Mesenchymal stem cell (in vitro differentiated cells and primary cell): ENCODE results near the gene C2orf42.
"Not testable (repeated sequence)": the region's sequence is repeated elsewhere in the genome, so short reads cannot be mapped to it uniquely, and the experiment has no call there.

Experiments used
- DNase-seq: peaks from one replicate; pipeline ENCODE4 v3.0.0-alpha.2; 2013
- H2AFZ ChIP-seq: one replicate; pipeline ENCODE4 v1.6.1; 2013; ENCODE audit warnings: low read depth, mild to moderate bottlenecking, control low read depth, inconsistent platforms, low read length, moderate library complexity
- H2AK5ac ChIP-seq: 2 replicates; pipeline ENCODE4 v1.6.1; 2013; ENCODE audit warnings: low read length, moderate library complexity, mild to moderate bottlenecking, inconsistent platforms; ENCODE audit not compliant: severe bottlenecking
- H2BK120ac ChIP-seq: one replicate; pipeline ENCODE4 v1.6.1; 2013; ENCODE audit warnings: low read depth, mild to moderate bottlenecking, inconsistent platforms, low read length, moderate library complexity
- H2BK12ac ChIP-seq, 2 experiments: one replicate each; pipeline ENCODE4 v1.6.1; 2013; ENCODE audit warnings: inconsistent platforms in 2 of 2, low read length in 2 of 2, mild to moderate bottlenecking in 2 of 2, moderate library complexity in 2 of 2, control low read depth in 1 of 2
- H2BK15ac ChIP-seq: one replicate; pipeline ENCODE4 v1.6.1; 2013; ENCODE audit warnings: mild to moderate bottlenecking, low read depth, inconsistent platforms; ENCODE audit not compliant: poor library complexity, severe bottlenecking
- H2BK5ac ChIP-seq: 2 replicates; pipeline ENCODE4 v1.6.1; 2013; ENCODE audit warnings: low read depth, mild to moderate bottlenecking, low read length, control low read depth, inconsistent platforms; ENCODE audit not compliant: poor library complexity, severe bottlenecking
- H3K14ac ChIP-seq, 2 experiments: one replicate each; pipeline ENCODE4 v1.6.1; 2013; ENCODE audit warnings: inconsistent platforms in 2 of 2, low read length in 2 of 2, control low read depth in 1 of 2, mild to moderate bottlenecking in 1 of 2, moderate library complexity in 1 of 2
- H3K18ac ChIP-seq, 2 experiments: one replicate each; pipeline ENCODE4 v1.6.1; 2013; ENCODE audit warnings: inconsistent platforms in 2 of 2, low read length in 2 of 2, control low read depth in 1 of 2, low read depth in 1 of 2, mild to moderate bottlenecking in 1 of 2
- H3K23ac ChIP-seq, 2 experiments: one replicate each; pipeline ENCODE4 v1.6.1; 2013; ENCODE audit warnings: inconsistent platforms in 2 of 2, low read length in 2 of 2, mild to moderate bottlenecking in 2 of 2, moderate library complexity in 2 of 2, control low read depth in 1 of 2
- H3K27ac ChIP-seq: 2 replicates; pipeline ENCODE4 v1.5.1; 2013; ENCODE audit warnings: mild to moderate bottlenecking, moderate library complexity, low read length, control low read depth, inconsistent platforms; ENCODE audit not compliant: poor library complexity, severe bottlenecking
- H3K27me3 ChIP-seq, 2 experiments: 2 replicates each; pipeline versions ENCODE4 v1.6.1 to v1.7.0; 2013; ENCODE audit warnings: low read length in 2 of 2, mild to moderate bottlenecking in 2 of 2, moderate library complexity in 2 of 2, control low read depth in 1 of 2, inconsistent platforms in 1 of 2; ENCODE audit not compliant: control insufficient read depth in 1 of 2, insufficient read depth in 1 of 2
- H3K36me3 ChIP-seq, 2 experiments: 2 replicates each; pipeline versions ENCODE4 v1.6.1 to v1.7.0; 2013; ENCODE audit warnings: low read length in 2 of 2, control low read depth in 1 of 2, inconsistent platforms in 1 of 2, low read depth in 1 of 2, mild to moderate bottlenecking in 1 of 2; ENCODE audit not compliant: insufficient read depth in 2 of 2, control insufficient read depth in 1 of 2
- H3K4ac ChIP-seq, 2 experiments: one replicate each; pipeline ENCODE4 v1.6.1; 2013; ENCODE audit warnings: inconsistent platforms in 2 of 2, low read length in 2 of 2, mild to moderate bottlenecking in 2 of 2, moderate library complexity in 2 of 2, control low read depth in 1 of 2, low read depth in 1 of 2
- H3K4me1 ChIP-seq: 2 replicates; pipeline ENCODE4 v1.6.1; 2013; ENCODE audit warnings: low read depth, low read length, control low read depth; ENCODE audit not compliant: control insufficient read depth, insufficient read depth
- H3K4me2 ChIP-seq: 2 replicates; pipeline ENCODE4 v1.6.1; 2013; ENCODE audit warnings: low read length, mild to moderate bottlenecking, inconsistent platforms; ENCODE audit not compliant: poor library complexity, severe bottlenecking
- H3K4me3 ChIP-seq, 2 experiments: 2 replicates each; pipeline versions ENCODE4 v1.5.1 to v1.7.0; 2013; ENCODE audit warnings: low read length in 2 of 2, mild to moderate bottlenecking in 2 of 2, control low read depth in 1 of 2, low read depth in 1 of 2; ENCODE audit not compliant: insufficient read depth in 1 of 2
- H3K79me1 ChIP-seq: replicated peaks from 2 replicates; pipeline ENCODE4 v1.6.1; 2013; ENCODE audit warnings: mild to moderate bottlenecking, control low read depth, low read length, inconsistent platforms; ENCODE audit not compliant: poor library complexity, severe bottlenecking
- H3K9ac ChIP-seq: 2 replicates; pipeline ENCODE4 v1.7.0; 2013; ENCODE audit warnings: mild to moderate bottlenecking, low read length, moderate library complexity
- H3K9me3 ChIP-seq: 2 replicates; pipeline ENCODE4 v1.7.0; 2013; ENCODE audit warnings: mild to moderate bottlenecking, low read length; ENCODE audit not compliant: control insufficient read depth
- H4K8ac ChIP-seq: one replicate; pipeline ENCODE4 v1.6.1; 2013; ENCODE audit warnings: inconsistent platforms, mild to moderate bottlenecking, low read length, moderate library complexity
- H4K91ac ChIP-seq: one replicate; pipeline ENCODE4 v1.6.1; 2013; ENCODE audit warnings: mild to moderate bottlenecking, low read length, inconsistent platforms
- WGBS: methylation state at CpG from one replicate; pipeline ENCODE4 v1.1.7; 2013; ENCODE audit warnings: mixed read lengths; 5-methylcytosine and 5-hydroxymethylcytosine counted together

C2orf42 gene

GRCh38 chr2:70160545-70160944 lies 30.3 kb downstream of the C2orf42 start:
- H3K4ac ChIP-seq: no peak overlapping the region
- no peak overlapping the region for H3K23ac ChIP-seq
- no peak overlapping the region for H2BK12ac ChIP-seq
- H2BK120ac ChIP-seq: no peak overlapping the region
- no peak overlapping the region for H3K9ac ChIP-seq
- no peaks in the 10 kb centered on the region for H3K4me1 ChIP-seq
- H4K8ac ChIP-seq: no peak overlapping the region
- no peaks in the 10 kb centered on the region for H3K27me3 ChIP-seq
- H3K4me3 ChIP-seq: no peak overlapping the region
- H3K9me3 ChIP-seq: no peaks in the 10 kb centered on the region
- no peak overlapping the region for H2BK5ac ChIP-seq
- H2BK15ac ChIP-seq: no peak overlapping the region
- no peak for DNase-seq
- WGBS: 93% methylated on average over 6 of the region's 6 CpGs
- H3K27ac ChIP-seq: no peak overlapping the region
- no peak overlapping the region for H2AFZ ChIP-seq
- H2AK5ac ChIP-seq: no peak overlapping the region
- no peak overlapping the region for H3K4me2 ChIP-seq
- no peaks in the 10 kb centered on the region for H3K79me1 ChIP-seq
- no peak overlapping the region for H3K18ac ChIP-seq
- peaks cover 23 to 35% of the 10 kb centered on the region in 2 experiments for H3K36me3 ChIP-seq
- no peak overlapping the region for H3K14ac ChIP-seq
- no peak overlapping the region for H4K91ac ChIP-seq

GRCh38 chr2:70149130-70149686 lies 41.6 kb downstream of the C2orf42 start:
- 95% methylated on average over 19 of the region's 19 CpGs for WGBS
- not testable (repeated sequence) for H2BK12ac ChIP-seq, H3K4me1 ChIP-seq

GRCh38 chr2:70148211-70148760 lies 42.5 kb downstream of the C2orf42 start:
- peaks cover 12 to 27% of the 10 kb centered on the region in 2 experiments for H3K36me3 ChIP-seq
- H2BK15ac ChIP-seq, H3K9me3 ChIP-seq, H3K27ac ChIP-seq, H4K91ac ChIP-seq, H3K9ac ChIP-seq, H2BK5ac ChIP-seq, DNase-seq, H2AK5ac ChIP-seq, H3K4me1 ChIP-seq, H2BK12ac ChIP-seq, H3K4ac ChIP-seq, H3K27me3 ChIP-seq, H3K18ac ChIP-seq, H3K79me1 ChIP-seq, H4K8ac ChIP-seq, H2BK120ac ChIP-seq, H3K4me2 ChIP-seq, H2AFZ ChIP-seq, H3K4me3 ChIP-seq, H3K23ac ChIP-seq, H3K14ac ChIP-seq: not testable (repeated sequence)
- WGBS: 98% methylated on average over 18 of the region's 25 CpGs

More at GRCh38 chr2:70149130-70149686, 41.6 kb downstream of the C2orf42 start:
- not testable (repeated sequence) for H3K23ac ChIP-seq, H2BK5ac ChIP-seq, H2BK120ac ChIP-seq, H2AFZ ChIP-seq, H3K27me3 ChIP-seq, H2AK5ac ChIP-seq, H3K9ac ChIP-seq, H3K4ac ChIP-seq, H3K9me3 ChIP-seq, H3K4me3 ChIP-seq, DNase-seq, H4K8ac ChIP-seq, H3K79me1 ChIP-seq, H2BK15ac ChIP-seq, H3K18ac ChIP-seq, H4K91ac ChIP-seq, H3K27ac ChIP-seq, H3K4me2 ChIP-seq, H3K14ac ChIP-seq
- H3K36me3 ChIP-seq: peaks cover 12 to 27% of the 10 kb centered on the region in 2 experiments

- Histone ChIP-seq H4K91ac (no peak overlapping the region), H3K18ac (no peak overlapping the region), H3K9ac (no peak overlapping the region), H2BK15ac (no peak overlapping the region), H3K79me1 (no peaks in the 10 kb centered on the region), H3K14ac (no peak overlapping the region), H3K36me3 (peaks cover 6 to 13% of the 10 kb centered on the region in 2 experiments), H3K27ac (no peak overlapping the region), H2AK5ac (no peak overlapping the region), H2BK12ac (no peak overlapping the region), H3K27me3 (no peaks in the 10 kb centered on the region), H4K8ac (no peak overlapping the region), H2BK5ac (no peak overlapping the region), H3K4me1 (peaks cover 14% of the 10 kb centered on the region), H3K4me2 (no peak overlapping the region), H2BK120ac (no peak overlapping the region), H3K9me3 (no peaks in the 10 kb centered on the region), H3K4ac (no peak overlapping the region), H3K4me3 (no peak overlapping the region), H2AFZ (no peak overlapping the region), H3K23ac (no peak overlapping the region)
- 95% methylated on average over 9 of the region's 9 CpGs for WGBS
- no peak for DNase-seq
Measured at GRCh38 chr2:70145851-70146739, 44.7 kb downstream of the C2orf42 start.
